H1 (cell line): ENCODE data around the gene CYP1A2. TPM values are rescaled to one million over a fixed set of nuclear protein-coding genes. Genes with fewer than 3 reads are reported as not detected.
A peak's percentile ranks its signal among the peaks of the same experiment; 100 is the strongest.

Source experiments
- CTCF ChIA-PET: fragments of 300-600 bp; sonication (Branson Sonifier 250); formaldehyde crosslinking; loops from one replicate; lab custom pipeline; 2021; ENCODE audit not compliant: partially characterized antibody; lab: Charles Lee
- POLR2A ChIA-PET: fragments of 300-600 bp; sonication (Branson Sonifier 250); formaldehyde crosslinking; loops from one replicate; lab custom pipeline; 2021; ENCODE audit warnings: inconsistent platforms; ENCODE audit not compliant: partially characterized antibody; lab: Charles Lee
- DNase-seq, 2 experiments: peaks; one replicate each; pipeline versions ENCODE4 v3.0.0 to v3.0.0-alpha.2; 2010 to 2022; ENCODE audit warnings: low spot score in 2 of 2, low read depth in 1 of 2, mixed read lengths in 1 of 2
- FAIRE-seq: peaks from 2 replicates; lab custom pipeline; 2011; peaks lifted over from hg19 to GRCh38; lab: Jason Lieb, UNC
- H2AFZ ChIP-seq: 2 replicates; pipeline ENCODE4 v1.8.1; 2012; ENCODE audit warnings: low read length, inconsistent platforms
- H2AK5ac ChIP-seq: 2 replicates; pipeline ENCODE4 v1.6.1; 2013; ENCODE audit warnings: low read depth, low read length
- H2BK120ac ChIP-seq: replicated peaks from 2 replicates; pipeline ENCODE3; 2013; ENCODE audit warnings: low read depth, low read length, inconsistent platforms
- H2BK12ac ChIP-seq: 2 replicates; pipeline ENCODE4 v1.6.1; 2013; ENCODE audit warnings: low read depth, low read length
- H2BK15ac ChIP-seq: 2 replicates; pipeline ENCODE4 v1.6.1; 2013; ENCODE audit warnings: low read length
- H2BK20ac ChIP-seq: 2 replicates; pipeline ENCODE4 v1.6.1; 2013; ENCODE audit warnings: low read length
- H2BK5ac ChIP-seq: 2 replicates; pipeline ENCODE4 v1.6.1; 2013; ENCODE audit warnings: low read depth, low read length
- H3K14ac ChIP-seq: 2 replicates; pipeline ENCODE4 v1.6.1; 2013; ENCODE audit warnings: inconsistent platforms; ENCODE audit not compliant: insufficient read length
- H3K18ac ChIP-seq: 2 replicates; pipeline ENCODE4 v1.6.1; 2013; ENCODE audit warnings: low read length; ENCODE audit errors: extremely low read depth
- H3K23ac ChIP-seq: 2 replicates; pipeline ENCODE4 v1.6.1; 2013; ENCODE audit warnings: inconsistent platforms; ENCODE audit not compliant: insufficient read length
- H3K23me2 ChIP-seq: 2 replicates; pipeline ENCODE4 v1.6.1; 2013; ENCODE audit warnings: low read depth, low read length
- H3K27ac ChIP-seq: 2 replicates; pipeline ENCODE4 v1.6.1; 2011; ENCODE audit warnings: low read depth, low read length, inconsistent platforms
- H3K27me3 ChIP-seq, 4 experiments: replicated peaks in 1 of 4; 1 replicate in 1 of 4; 2 replicates in 3 of 4; pipeline versions ENCODE4 v1.6.1 to v1.8.1; 2011 to 2013; ENCODE audit warnings: low read length in 3 of 4, mild to moderate bottlenecking in 3 of 4, inconsistent platforms in 2 of 4, mixed read lengths in 2 of 4, moderate library complexity in 1 of 4; ENCODE audit not compliant: control insufficient read depth in 3 of 4, insufficient read depth in 3 of 4; ENCODE audit errors: extremely low read depth in 1 of 4
- H3K36me3 ChIP-seq, 4 experiments: 2 replicates each; pipeline versions ENCODE4 v1.6.1 to v1.8.1; 2011 to 2013; ENCODE audit warnings: mild to moderate bottlenecking in 4 of 4, low read length in 3 of 4, moderate library complexity in 2 of 4, control low read depth in 1 of 4, inconsistent platforms in 1 of 4; ENCODE audit not compliant: insufficient read depth in 4 of 4, control insufficient read depth in 2 of 4
- H3K4ac ChIP-seq: replicated peaks from 2 replicates; pipeline ENCODE3; 2013; ENCODE audit warnings: low read length, low read depth, mixed read lengths, inconsistent platforms; ENCODE audit not compliant: insufficient read length
- H3K4me1 ChIP-seq, 4 experiments: replicated peaks in 1 of 4; 1 replicate in 1 of 4; 2 replicates in 3 of 4; pipeline versions ENCODE4 v1.6.1 to v1.8.1; 2011 to 2013; ENCODE audit warnings: low read length in 3 of 4, inconsistent platforms in 2 of 4, mixed read lengths in 1 of 4; ENCODE audit not compliant: insufficient read depth in 4 of 4, control insufficient read depth in 3 of 4
- H3K4me2 ChIP-seq, 2 experiments: 2 replicates each; pipeline versions ENCODE4 v1.6.1 to v1.8.1; 2011 to 2013; ENCODE audit warnings: low read depth in 2 of 2, low read length in 2 of 2, control low read depth in 1 of 2, inconsistent platforms in 1 of 2, mild to moderate bottlenecking in 1 of 2; ENCODE audit not compliant: insufficient read depth in 1 of 2
- H3K4me3 ChIP-seq, 4 experiments: fragments of 200-600, 300-600 bp in 1 of 4; sonication (generic), shearing (Covaris generic), sonication (Bioruptor Twin) in 1 of 4; 2 replicates each; pipeline versions ENCODE4 v1.5.1 to v1.8.1; 2011 to 2016; ENCODE audit warnings: low read length in 4 of 4, low read depth in 3 of 4, control low read depth in 2 of 4, inconsistent platforms in 2 of 4, mild to moderate bottlenecking in 2 of 4, mixed read lengths in 1 of 4, moderate library complexity in 1 of 4; ENCODE audit not compliant: insufficient read depth in 2 of 4; ENCODE audit errors: extremely low read depth in 1 of 4
- H3K56ac ChIP-seq: replicated peaks from 2 replicates; pipeline ENCODE3; 2013; ENCODE audit warnings: low read depth, mild to moderate bottlenecking, mixed read lengths, low read length, inconsistent platforms; ENCODE audit not compliant: insufficient read length
- H3K79me1 ChIP-seq: 2 replicates; pipeline ENCODE4 v1.6.1; 2013; ENCODE audit warnings: low read depth, low read length, control low read depth
- H3K79me2 ChIP-seq, 2 experiments: 2 replicates each; pipeline versions ENCODE4 v1.6.1 to v1.8.1; 2012 to 2013; ENCODE audit warnings: low read length in 2 of 2, mild to moderate bottlenecking in 2 of 2, inconsistent platforms in 1 of 2; ENCODE audit not compliant: insufficient read depth in 2 of 2, control insufficient read depth in 1 of 2
- H3K9ac ChIP-seq, 4 experiments: replicated peaks in 1 of 4; 1 replicate in 1 of 4; 2 replicates in 3 of 4; pipeline versions ENCODE4 v1.6.1 to v1.8.1; 2011 to 2013; ENCODE audit warnings: low read depth in 3 of 4, low read length in 3 of 4, control low read depth in 2 of 4, mild to moderate bottlenecking in 2 of 4, moderate library complexity in 2 of 4, inconsistent platforms in 1 of 4; ENCODE audit errors: extremely low read depth in 1 of 4
- H3K9me3 ChIP-seq, 2 experiments: 2 replicates each; pipeline versions ENCODE4 v1.6.1 to v1.8.1; 2012 to 2013; ENCODE audit warnings: mild to moderate bottlenecking in 2 of 2, moderate library complexity in 2 of 2, control low read depth in 1 of 2, inconsistent platforms in 1 of 2, low read depth in 1 of 2, low read length in 1 of 2, mixed read lengths in 1 of 2; ENCODE audit not compliant: insufficient read depth in 2 of 2
- H4K20me1 ChIP-seq, 2 experiments: replicated peaks in 1 of 2; 2 replicates each; pipeline versions ENCODE3 to v1.8.1; 2011 to 2013; ENCODE audit warnings: inconsistent platforms in 2 of 2, low read length in 2 of 2, mild to moderate bottlenecking in 1 of 2; ENCODE audit not compliant: insufficient read depth in 2 of 2, control insufficient read depth in 1 of 2
- H4K5ac ChIP-seq: 2 replicates; pipeline ENCODE4 v1.6.1; 2013; ENCODE audit warnings: low read length, low read depth, mixed read lengths, inconsistent platforms; ENCODE audit not compliant: insufficient read length
- H4K8ac ChIP-seq: 2 replicates; pipeline ENCODE4 v1.8.0; 2013; ENCODE audit warnings: mild to moderate bottlenecking, moderate library complexity, low read length, inconsistent platforms; ENCODE audit not compliant: insufficient read depth; ENCODE audit errors: extremely low read depth
- H4K91ac ChIP-seq: replicated peaks from 2 replicates; pipeline ENCODE3; 2013; ENCODE audit warnings: low read length, mixed read lengths, inconsistent platforms; ENCODE audit not compliant: insufficient read length
- ASH2L ChIP-seq: fragments of 200-600, 300-600 bp; sonication (generic); IDR thresholded peaks from one replicate; pipeline ENCODE4 v1.7.1; 2017; ENCODE audit warnings: low read length
- BACH1 ChIP-seq: IDR thresholded peaks from 2 replicates; pipeline ENCODE4 v1.6.1; 2012; ENCODE audit warnings: low read length, improper control_type of control experiment
- CBX5 ChIP-seq: fragments of 300-800, 300-1000 bp; sonication (generic); IDR thresholded peaks from 2 replicates; pipeline ENCODE4 v1.7.1; 2016; ENCODE audit warnings: antibody characterized with exemption, low read length, low read depth
- EZH2 ChIP-seq: fragments of 200-600 bp; sonication (generic); IDR thresholded peaks from 2 replicates; pipeline ENCODE4 v1.7.1; 2012; ENCODE audit warnings: low read depth, mild to moderate bottlenecking, moderate library complexity, low read length, inconsistent platforms; ENCODE audit not compliant: severe bottlenecking
- MAFK ChIP-seq: IDR thresholded peaks from 2 replicates; pipeline ENCODE4 v1.6.1; 2012; ENCODE audit warnings: low read depth, mild to moderate bottlenecking, improper control_type of control experiment, low read length
- POLR2AphosphoS5 ChIP-seq: IDR thresholded peaks from 2 replicates; pipeline ENCODE4 v1.6.1; 2011; ENCODE audit warnings: low read depth, low read length
- TAF1 ChIP-seq: IDR thresholded peaks from 2 replicates; pipeline ENCODE4 v1.6.1; 2011; ENCODE audit warnings: mild to moderate bottlenecking, low read depth, low read length
- TCF12 ChIP-seq: IDR thresholded peaks from 2 replicates; pipeline ENCODE4 v1.6.1; 2011; ENCODE audit warnings: low read depth, mild to moderate bottlenecking, low read length
- TEAD4 ChIP-seq: IDR thresholded peaks from 2 replicates; pipeline ENCODE4 v1.6.1; 2012; ENCODE audit warnings: low read depth, low read length, inconsistent platforms, mixed read lengths
- WGBS, 2 experiments: shearing (Covaris generic) in 1 of 2; methylation state at CpG; one replicate each; pipeline versions ENCODE4 v1.1.6 to v1.1.7; 2013 to 2015; ENCODE audit warnings: low lambda C conversion rate in 2 of 2, mixed read lengths in 2 of 2, inconsistent platforms in 1 of 2, low coverage in 1 of 2, missing lambda C conversion rate in 1 of 2; ENCODE audit not compliant: insufficient replicate concordance in 2 of 2, insufficient coverage in 1 of 2, insufficient read length in 1 of 2; ENCODE audit errors: extremely low coverage in 1 of 2, missing lambda C conversion rate in 1 of 2; 5-methylcytosine and 5-hydroxymethylcytosine counted together
- polyA plus RNA-seq, 7 experiments: library from polyadenylated mRNA; depleted of rRNA in 3 of 7; stranded (reverse) in 5 of 7; unstranded in 2 of 7; fragments of >200 nt in 5 of 7; fragments of 200-250 nt in 2 of 7; gene quantifications; 1 replicate in 5 of 7; 2 replicates in 1 of 7; 4 replicates in 1 of 7; pipeline versions ENCODE4 v1.2.1 to v1.2.3, GENCODE V29; 2011 to 2013; ENCODE audit warnings: missing spikeins in 2 of 7, mixed read lengths in 2 of 7
- total RNA-seq: library from RNA; stranded (reverse); fragmentation: NEBNext Ultra II Directional; extraction: Animal tissue kit (Norgen Biotek cat#: 25700); gene quantifications from 2 replicates; pipeline ENCODE4 v1.2.1, GENCODE V29; 2021
- TF ChIP-seq, protein P1 (sequence below): IDR thresholded peaks from 2 replicates; pipeline ENCODE4 v1.6.1; 2011; ENCODE audit warnings: low read depth, mild to moderate bottlenecking, low read length; ENCODE audit not compliant: insufficient read depth
- TF ChIP-seq, protein P2 (sequence below): IDR thresholded peaks from 2 replicates; pipeline ENCODE4 v1.6.1; 2011; ENCODE audit warnings: low read length, improper control_type of control experiment

The CYP1A2 gene
- total and polyA plus RNA-seq, 2 of the 8 experiments (the other 6 are each of a cell fraction or from before 2014, with no cell fraction given) = not detected

DNA sequence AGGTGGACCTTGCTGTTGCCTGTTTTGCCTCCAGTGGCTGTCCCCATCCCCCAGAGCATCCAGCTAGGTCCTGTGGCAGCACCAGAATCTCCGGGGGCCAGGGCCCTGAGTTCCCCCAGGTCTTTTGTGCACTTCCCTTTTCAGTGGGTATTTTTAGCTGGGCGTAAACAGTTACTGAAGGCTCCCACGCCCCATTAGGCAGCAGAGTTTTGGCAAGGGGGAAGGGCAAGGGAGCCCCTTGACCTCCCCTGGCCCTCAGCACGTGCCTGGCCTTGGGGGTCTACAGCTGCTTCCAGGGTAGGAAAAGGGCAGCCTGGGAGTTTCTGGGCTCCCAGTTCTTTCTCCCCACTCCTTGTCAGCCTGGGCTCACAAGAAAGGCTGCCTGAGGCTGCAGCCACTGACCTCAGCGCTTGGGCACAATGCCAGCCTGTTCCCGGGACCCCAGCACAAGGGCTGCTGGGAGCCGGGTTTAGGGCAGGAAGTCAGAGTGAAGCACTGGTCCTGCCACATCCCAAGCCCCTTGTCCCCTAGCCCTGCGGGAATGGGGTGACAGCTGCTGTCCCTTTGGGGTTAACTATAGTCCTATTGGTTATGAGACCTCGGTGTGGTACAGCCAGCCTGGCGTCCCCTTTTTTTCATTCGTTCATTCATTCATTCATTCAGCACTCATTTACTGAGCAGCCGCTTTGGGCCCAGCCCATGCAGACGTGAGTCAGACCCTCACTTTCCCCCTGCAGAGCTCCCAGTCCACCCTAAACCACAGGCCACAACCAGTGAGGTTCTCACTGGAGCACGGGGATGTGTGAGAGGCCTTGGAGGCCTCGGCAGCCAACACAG lies 41.7 kb downstream of the CYP1A2 start:
- H2BK20ac ChIP-seq = no peak overlapping the region
- no peak overlapping the region for H4K91ac ChIP-seq
- no peaks in the 10 kb centered on the region for H3K36me3 ChIP-seq
- peaks cover 38 to 58% of the 10 kb centered on the region in 2 experiments for H4K20me1 ChIP-seq
- H3K18ac ChIP-seq = no peak overlapping the region
- H3K4me3 ChIP-seq = no peak overlapping the region
- no peak overlapping the region for H3K56ac ChIP-seq
- H3K9me3 ChIP-seq = no peaks in the 10 kb centered on the region
- H2BK15ac ChIP-seq = no peak overlapping the region
- no peak overlapping the region for H2BK5ac ChIP-seq
- no peak overlapping the region for H2BK120ac ChIP-seq
- H3K9ac ChIP-seq = no peak overlapping the region
- H3K4me1 ChIP-seq = peaks cover 4 to 28% (median 14%) of the 10 kb centered on the region in 4 experiments
- no peak overlapping the region for H3K23ac ChIP-seq
- ChIA-PET POLR2A (interaction anchor here (0.6 to 4.5 kb wide), 2 partner anchors 9 to 104 kb away, joined by 3 to 20 read pairs; no protein-coding TSS in a partner anchor), CTCF (interaction anchor here (0.8 to 53.7 kb wide), 7 partner anchors 10 to 248 kb away, joined by 3 to 1439 read pairs (median 22); partner anchors contain the start of genes CLK3 and CSK)
- no peak overlapping the region for H4K5ac ChIP-seq
- no peak overlapping the region for H3K4ac ChIP-seq
- peaks cover 0 to 7% of the 10 kb centered on the region in 2 experiments; a peak in 1 of 4 replicates for H3K79me2 ChIP-seq
- no peak overlapping the region for H2AK5ac ChIP-seq
- no peak overlapping the region for H3K4me2 ChIP-seq
- H3K27me3 ChIP-seq = no peaks in the 10 kb centered on the region
- H4K8ac ChIP-seq = peak overlapping the region; percentile 31; the same call in 1 of the 2 replicates
- 89% methylated on average over 15 of the region's 15 CpGs; no CpG with 5 or more reads in 1 of the 2 experiments for WGBS, 2 experiments
- DNase-seq = no peak
- no peak overlapping the region for H3K27ac ChIP-seq
- peaks cover 28% of the 10 kb centered on the region for H3K79me1 ChIP-seq
- H2AFZ ChIP-seq = no peak overlapping the region
- no peak overlapping the region for H2BK12ac ChIP-seq
- H3K14ac ChIP-seq = no peak overlapping the region
- no peak for FAIRE-seq
- no peaks in the 10 kb centered on the region for H3K23me2 ChIP-seq
- TF ChIP-seq TAF1 (no peak), CBX5 (no peak), MAFK (no peak), BACH1 (no peak), ASH2L (no peak), TCF12 (no peak), POLR2AphosphoS5 (no peak), TEAD4 (no peak), EZH2 (no peak)
- TF ChIP-seq, protein P1, sequence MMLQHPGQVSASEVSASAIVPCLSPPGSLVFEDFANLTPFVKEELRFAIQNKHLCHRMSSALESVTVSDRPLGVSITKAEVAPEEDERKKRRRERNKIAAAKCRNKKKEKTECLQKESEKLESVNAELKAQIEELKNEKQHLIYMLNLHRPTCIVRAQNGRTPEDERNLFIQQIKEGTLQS = no peak
- TF ChIP-seq, protein P2, sequence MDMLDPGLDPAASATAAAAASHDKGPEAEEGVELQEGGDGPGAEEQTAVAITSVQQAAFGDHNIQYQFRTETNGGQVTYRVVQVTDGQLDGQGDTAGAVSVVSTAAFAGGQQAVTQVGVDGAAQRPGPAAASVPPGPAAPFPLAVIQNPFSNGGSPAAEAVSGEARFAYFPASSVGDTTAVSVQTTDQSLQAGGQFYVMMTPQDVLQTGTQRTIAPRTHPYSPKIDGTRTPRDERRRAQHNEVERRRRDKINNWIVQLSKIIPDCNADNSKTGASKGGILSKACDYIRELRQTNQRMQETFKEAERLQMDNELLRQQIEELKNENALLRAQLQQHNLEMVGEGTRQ = no peak
